ENCODE results near the gene STK32C.

The STK32C gene

GRCh38 chr10:132182591-132182990 lies 125.2 kb downstream of the STK32C start:
- DNase-seq (ENCODE audit: low spot score): no peak
- no peak for TF ChIP-seq CTCF (IDR thresholded peaks at IDR 0.05; ENCODE audit: extremely low read depth, insufficient read depth, missing control alignments)
- in situ Hi-C loops (cut with MboI; ENCODE audit: low pct_unique_long_range_greater_than_20kb, low sequenced_read_pairs, unreplicated experiment): no loop called here

- TF ChIP-seq CTCF (IDR thresholded peaks at IDR 0.05; ENCODE audit: extremely low read depth, insufficient read depth, missing control alignments): no peak
- in situ Hi-C loops (cut with MboI; ENCODE audit: low pct_unique_long_range_greater_than_20kb, low sequenced_read_pairs, unreplicated experiment): no loop called here
- DNase-seq (ENCODE audit: low spot score): no peak
These were observed 125.9 kb downstream of the STK32C start for GRCh38 chr10:132181691-132182425.

- in situ Hi-C loops (cut with MboI; ENCODE audit: low pct_unique_long_range_greater_than_20kb, low sequenced_read_pairs, unreplicated experiment): no loop called here
- no peak for TF ChIP-seq CTCF (IDR thresholded peaks at IDR 0.05; ENCODE audit: extremely low read depth, insufficient read depth, missing control alignments)
- no peak for DNase-seq (ENCODE audit: low spot score)
These were observed 127.0 kb downstream of the STK32C start for GRCh38 chr10:132180736-132181135.

GRCh38 chr10:132179551-132180392 lies 128.0 kb downstream of the STK32C start:
- no peak for TF ChIP-seq CTCF (IDR thresholded peaks at IDR 0.05; ENCODE audit: extremely low read depth, insufficient read depth, missing control alignments)
- DNase-seq (ENCODE audit: low spot score): no peak
- in situ Hi-C loops (cut with MboI; ENCODE audit: low pct_unique_long_range_greater_than_20kb, low sequenced_read_pairs, unreplicated experiment): no loop called here

GRCh38 chr10:132178672-132179545 lies 128.8 kb downstream of the STK32C start:
- DNase-seq (ENCODE audit: low spot score): no peak
- no peak for TF ChIP-seq CTCF (IDR thresholded peaks at IDR 0.05; ENCODE audit: extremely low read depth, insufficient read depth, missing control alignments)
- in situ Hi-C loops (cut with MboI; ENCODE audit: low pct_unique_long_range_greater_than_20kb, low sequenced_read_pairs, unreplicated experiment): no loop called here

- DNase-seq (ENCODE audit: low spot score): no peak
- no peak for TF ChIP-seq CTCF (IDR thresholded peaks at IDR 0.05; ENCODE audit: extremely low read depth, insufficient read depth, missing control alignments)
- in situ Hi-C loops (cut with MboI; ENCODE audit: low pct_unique_long_range_greater_than_20kb, low sequenced_read_pairs, unreplicated experiment): no loop called here
These were observed 129.7 kb downstream of the STK32C start for GRCh38 chr10:132178046-132178445.

Measured in GM13977 (cell line).